Urothelium cell line (cell line): ENCODE results near the gene TENT4B.
"Not testable (repeated sequence)": the region's sequence is repeated elsewhere in the genome, so short reads cannot be mapped to it uniquely, and the experiment has no call there.

Experiments used
- DNase-seq: peaks from one replicate; pipeline ENCODE4 v3.0.0; 2011; ENCODE audit warnings: low spot score, mixed read lengths
- FAIRE-seq: peaks from 2 replicates; lab custom pipeline; 2011; peaks lifted over from hg19 to GRCh38; lab: Jason Lieb, UNC

Gene TENT4B

GRCh38 chr16:50152807-50153595 lies at the start of gene TENT4B:
Gene TENT4B (plus strand): TSS chr16:50153306. CDS start chr16:50153622, 316 bp downstream.
- no peak for FAIRE-seq
- DNase-seq = peak; percentile 97

- FAIRE-seq (no peak), DNase-seq (no peak)
Observed at GRCh38 chr16:50103764-50104163, 49.3 kb upstream of the TENT4B start.

GRCh38 chr16:50114357-50115129 lies 38.6 kb upstream of the TENT4B start:
- DNase-seq (no peak), FAIRE-seq (no peak)

GRCh38 chr16:50120711-50121110 lies 32.4 kb upstream of the TENT4B start:
- DNase-seq (no peak), FAIRE-seq (no peak)

- FAIRE-seq (no peak), DNase-seq (no peak)
Observed at GRCh38 chr16:50121278-50121677, 31.8 kb upstream of the TENT4B start.

- FAIRE-seq = no peak
- DNase-seq = no peak
Observed at GRCh38 chr16:50121721-50122445, 31.2 kb upstream of the TENT4B start.

- DNase-seq (no peak), FAIRE-seq (no peak)
Observed at GRCh38 chr16:50123417-50123816, 29.7 kb upstream of the TENT4B start.

GRCh38 chr16:50124769-50125168 lies 28.3 kb upstream of the TENT4B start:
- FAIRE-seq (no peak), DNase-seq (no peak)

- FAIRE-seq (no peak), DNase-seq (no peak)
Observed at GRCh38 chr16:50126183-50126582, 26.9 kb upstream of the TENT4B start.

- not testable (repeated sequence) for FAIRE-seq, DNase-seq
Observed at GRCh38 chr16:50132571-50132970, 20.5 kb upstream of the TENT4B start.

GRCh38 chr16:50133214-50133613 lies 19.9 kb upstream of the TENT4B start:
- no peak for FAIRE-seq
- DNase-seq = no peak

- FAIRE-seq (no peak), DNase-seq (no peak)
Observed at GRCh38 chr16:50136399-50136798, 16.7 kb upstream of the TENT4B start.

- no peak for FAIRE-seq
- no peak for DNase-seq
Observed at GRCh38 chr16:50137268-50137667, 15.8 kb upstream of the TENT4B start.

GRCh38 chr16:50139580-50139979 lies 13.5 kb upstream of the TENT4B start:
- DNase-seq = no peak
- no peak for FAIRE-seq

- FAIRE-seq (no peak), DNase-seq (no peak)
Observed at GRCh38 chr16:50144211-50144610, 8.9 kb upstream of the TENT4B start.

GRCh38 chr16:50146479-50147435 lies 6.3 kb upstream of the TENT4B start:
- DNase-seq = no peak
- no peak for FAIRE-seq

GRCh38 chr16:50151322-50151721 lies 1.8 kb upstream of the TENT4B start:
- DNase-seq = no peak
- FAIRE-seq = no peak

- FAIRE-seq (no peak), DNase-seq (no peak)
Observed at GRCh38 chr16:50151756-50152155, 1.4 kb upstream of the TENT4B start.

- DNase-seq = peak; percentile 43
- no peak for FAIRE-seq
Observed at GRCh38 chr16:50152351-50152806, 727 bp upstream of the TENT4B start.
